CD4-positive, alpha-beta T cell treated with Interleukin-4 for 4 hours (primary cell): ENCODE measurements around the gene CIZ1.
A peak's percentile ranks its signal among the peaks of the same experiment; 100 is the strongest.
"Not testable (repeated sequence)": the region's sequence is repeated elsewhere in the genome, so short reads cannot be mapped to it uniquely, and the experiment has no call there.

Experiments
- DNase-seq: peaks from one replicate; pipeline ENCODE4 v3.0.0-alpha.2; 2020

Gene CIZ1

GRCh38 chr9:128191406-128192046, at the start of gene CIZ1:
TSS of gene CIZ1 (minus strand) at chr9:128191572. CDS start at chr9:128190857, 715 bp downstream.
- DNase-seq = peak; percentile 65

GRCh38 chr9:128233817-128234406, 42.5 kb upstream of the CIZ1 start:
- DNase-seq = no peak

- DNase-seq = no peak
Measured at GRCh38 chr9:128232528-128233428, 41.4 kb upstream of the CIZ1 start.

- no peak for DNase-seq
Measured at GRCh38 chr9:128231638-128232527, 40.5 kb upstream of the CIZ1 start.

GRCh38 chr9:128230897-128231296, 39.5 kb upstream of the CIZ1 start:
- not testable (repeated sequence) for DNase-seq

GRCh38 chr9:128226412-128226801, 35.0 kb upstream of the CIZ1 start:
- DNase-seq = no peak

GRCh38 chr9:128225770-128226411, 34.5 kb upstream of the CIZ1 start:
- no peak for DNase-seq

- DNase-seq = no peak
Measured at GRCh38 chr9:128224877-128225276, 33.5 kb upstream of the CIZ1 start.

- DNase-seq = no peak
Measured at GRCh38 chr9:128222880-128223670, 31.7 kb upstream of the CIZ1 start.

- no peak for DNase-seq
Measured at GRCh38 chr9:128222026-128222425, 30.7 kb upstream of the CIZ1 start.

GRCh38 chr9:128219831-128220230, 28.5 kb upstream of the CIZ1 start:
- DNase-seq = no peak

- peak; percentile 90 for DNase-seq
Measured at GRCh38 chr9:128218518-128219389, 27.4 kb upstream of the CIZ1 start.

GRCh38 chr9:128218172-128218517, 26.8 kb upstream of the CIZ1 start:
- no peak for DNase-seq

GRCh38 chr9:128216781-128217553, 25.6 kb upstream of the CIZ1 start:
- DNase-seq = no peak

GRCh38 chr9:128215491-128216409, 24.4 kb upstream of the CIZ1 start:
- DNase-seq = no peak

- no peak for DNase-seq
Measured at GRCh38 chr9:128214571-128215490, 23.5 kb upstream of the CIZ1 start.

GRCh38 chr9:128213746-128214497, 22.6 kb upstream of the CIZ1 start:
- no peak for DNase-seq
